Daoy (cell line): ENCODE results near the gene ARHGEF37. TPM values are rescaled to one million over a fixed set of nuclear protein-coding genes. Genes with fewer than 3 reads are reported as not detected.
A peak's percentile ranks its signal among the peaks of the same experiment; 100 is the strongest.
"Not testable (repeated sequence)": the region's sequence is repeated elsewhere in the genome, so short reads cannot be mapped to it uniquely, and the experiment has no call there.

ENCODE experiments used
- DNase-seq: peaks from one replicate; pipeline ENCODE4 v3.0.0-alpha.2; 2015; ENCODE audit warnings: low read depth
- total RNA-seq: library from RNA; depleted of rRNA; stranded (reverse); fragments of >200 nt; shearing (Covaris generic); gene quantifications from 2 replicates; pipeline ENCODE4 v1.2.3, GENCODE V29; 2014; rRNA removed

Gene ARHGEF37
- 0.69 and 0.80 TPM in 2 replicates for total RNA-seq

- DNase-seq = peak; percentile 70
These were observed at the start of gene ARHGEF37 for GRCh38 chr5:149581192-149581861. Gene ARHGEF37, plus strand, starts transcription at chr5:149581498. Its CDS starts 16,272 bp downstream, at chr5:149597770.

- DNase-seq = no peak
These were observed 48.9 kb upstream of the ARHGEF37 start for GRCh38 chr5:149532413-149532812.

GRCh38 chr5:149535787-149536186, 45.5 kb upstream of the ARHGEF37 start:
- DNase-seq = not testable (repeated sequence)

- DNase-seq = no peak
These were observed 43.8 kb upstream of the ARHGEF37 start for GRCh38 chr5:149537374-149537975.

- no peak for DNase-seq
These were observed 41.2 kb upstream of the ARHGEF37 start for GRCh38 chr5:149540089-149540488.

- no peak for DNase-seq
These were observed 39.4 kb upstream of the ARHGEF37 start for GRCh38 chr5:149541893-149542292.

- DNase-seq = no peak
These were observed 37.8 kb upstream of the ARHGEF37 start for GRCh38 chr5:149543361-149544027.

- DNase-seq = no peak
These were observed 37.3 kb upstream of the ARHGEF37 start for GRCh38 chr5:149544028-149544420.

GRCh38 chr5:149545327-149545726, 36.0 kb upstream of the ARHGEF37 start:
- DNase-seq = no peak

GRCh38 chr5:149546974-149547373, 34.3 kb upstream of the ARHGEF37 start:
- no peak for DNase-seq

GRCh38 chr5:149549461-149550267, 31.6 kb upstream of the ARHGEF37 start:
- DNase-seq = peak; percentile 69

- DNase-seq = peak; percentile 58
These were observed 31.1 kb upstream of the ARHGEF37 start for GRCh38 chr5:149550268-149550583.

GRCh38 chr5:149550594-149551226, 30.6 kb upstream of the ARHGEF37 start:
- peak; percentile 26 for DNase-seq

GRCh38 chr5:149551227-149552037, 29.9 kb upstream of the ARHGEF37 start, which contains the start of gene CSNK1A1:
Gene CSNK1A1, minus strand, starts transcription at chr5:149551439. Its CDS starts 475 bp downstream, at chr5:149550964.
- DNase-seq = peak; percentile 100

GRCh38 chr5:149552038-149552494, 29.2 kb upstream of the ARHGEF37 start:
- DNase-seq = no peak

GRCh38 chr5:149552553-149553160, 28.6 kb upstream of the ARHGEF37 start:
- no peak for DNase-seq

- DNase-seq = no peak
These were observed 21.6 kb upstream of the ARHGEF37 start for GRCh38 chr5:149559706-149560105.

- DNase-seq = peak; percentile 91
These were observed 19.4 kb upstream of the ARHGEF37 start for GRCh38 chr5:149561848-149562247.

- peak; percentile 7 for DNase-seq
These were observed 17.8 kb upstream of the ARHGEF37 start for GRCh38 chr5:149563466-149563865.

- DNase-seq = peak; percentile 78
These were observed 16.7 kb upstream of the ARHGEF37 start for GRCh38 chr5:149564542-149565140.
